Spleen (tissue), 7 donors: ENCODE results near the gene CHST7.
"Not testable (repeated sequence)": the region's sequence is repeated elsewhere in the genome, so short reads cannot be mapped to it uniquely, and the experiment has no call there.

Source experiments
- POLR2A ChIP-seq, 3 donors: fragments of 450-650 bp; IDR thresholded peaks; one replicate each; pipeline ENCODE4 v1.5.1; 2017; ENCODE audit warnings: antibody characterized with exemption in 3 of 3, mild to moderate bottlenecking in 1 of 3
- POLR2AphosphoS5 ChIP-seq, 3 donors: sonication (generic); formaldehyde crosslinking; IDR thresholded peaks; one replicate each; pipeline ENCODE4 v1.5.1; 2017; ENCODE audit warnings: antibody characterized with exemption in 3 of 3
- TF ChIP-seq, protein P1 (sequence below), 11 experiments: fragments of 200-600 bp in 7 of 11; fragments of 450-650 bp in 4 of 11; sonication (generic) in 4 of 11; IDR thresholded peaks in 8 of 11; conservative IDR thresholded peaks in 3 of 11; 1 replicate in 7 of 11; 2 replicates in 4 of 11; pipeline versions ENCODE4 v1.4.0 to v1.8.0; 2016 to 2021; ENCODE audit warnings: antibody characterized with exemption in 11 of 11, inconsistent platforms in 4 of 11, mild to moderate bottlenecking in 1 of 11
- donor health status: DM: no; HTN: no; CAD: no; lungs with moderate emphysema.
- donor health status: DM: no; HTN: no; CAD: no.
- donor health status: DM: no; HTN: no; CAD: no.

- TF ChIP-seq, protein P1, sequence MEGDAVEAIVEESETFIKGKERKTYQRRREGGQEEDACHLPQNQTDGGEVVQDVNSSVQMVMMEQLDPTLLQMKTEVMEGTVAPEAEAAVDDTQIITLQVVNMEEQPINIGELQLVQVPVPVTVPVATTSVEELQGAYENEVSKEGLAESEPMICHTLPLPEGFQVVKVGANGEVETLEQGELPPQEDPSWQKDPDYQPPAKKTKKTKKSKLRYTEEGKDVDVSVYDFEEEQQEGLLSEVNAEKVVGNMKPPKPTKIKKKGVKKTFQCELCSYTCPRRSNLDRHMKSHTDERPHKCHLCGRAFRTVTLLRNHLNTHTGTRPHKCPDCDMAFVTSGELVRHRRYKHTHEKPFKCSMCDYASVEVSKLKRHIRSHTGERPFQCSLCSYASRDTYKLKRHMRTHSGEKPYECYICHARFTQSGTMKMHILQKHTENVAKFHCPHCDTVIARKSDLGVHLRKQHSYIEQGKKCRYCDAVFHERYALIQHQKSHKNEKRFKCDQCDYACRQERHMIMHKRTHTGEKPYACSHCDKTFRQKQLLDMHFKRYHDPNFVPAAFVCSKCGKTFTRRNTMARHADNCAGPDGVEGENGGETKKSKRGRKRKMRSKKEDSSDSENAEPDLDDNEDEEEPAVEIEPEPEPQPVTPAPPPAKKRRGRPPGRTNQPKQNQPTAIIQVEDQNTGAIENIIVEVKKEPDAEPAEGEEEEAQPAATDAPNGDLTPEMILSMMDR (IDR thresholded peaks at IDR 0.05 in 8 of 11, conservative IDR thresholded peaks at IDR 0.05 in 3 of 11): not testable (repeated sequence)
- TF ChIP-seq POLR2A, POLR2AphosphoS5 (IDR thresholded peaks at IDR 0.05): not testable (repeated sequence)
These were observed 43.1 kb upstream of the CHST7 start for GRCh38 chrX:46530404-46530908.
